Brain pericyte (primary cell): Measurements from ENCODE around the gene NLRP1.

Experiments used
- DNase-seq: peaks from one replicate; pipeline ENCODE4 v3.0.0-alpha.2; 2012; ENCODE audit warnings: low read depth, low spot score

The NLRP1 gene

GRCh38 chr17:5478992-5479391 is 105.3 kb downstream of the NLRP1 start:
- no peak for DNase-seq

- no peak for DNase-seq
Observed at GRCh38 chr17:5473906-5474305, 110.4 kb downstream of the NLRP1 start.

- no peak for DNase-seq
Observed at GRCh38 chr17:5472511-5472910, 111.8 kb downstream of the NLRP1 start.

DNA sequence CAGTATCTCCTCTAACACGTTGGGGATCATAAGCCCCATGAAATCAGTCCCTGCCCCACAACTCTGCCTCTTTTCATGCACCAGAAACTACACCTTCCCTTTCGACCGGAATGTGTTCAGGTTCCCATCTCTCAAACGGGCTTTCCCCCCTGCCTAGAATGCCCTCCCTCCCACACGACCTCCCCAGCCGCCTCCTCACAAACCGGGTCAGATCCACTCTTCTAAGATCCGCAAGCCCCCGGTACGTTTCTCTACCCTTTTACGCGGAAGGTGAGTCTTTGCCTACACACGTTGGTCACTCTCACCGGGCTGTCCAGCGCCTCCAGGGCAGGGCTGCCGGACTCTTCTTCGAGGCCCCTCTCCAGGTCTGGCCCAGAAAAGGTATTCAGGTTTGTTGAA is 116.2 kb downstream of the NLRP1 start:
- no peak for DNase-seq

DNA sequence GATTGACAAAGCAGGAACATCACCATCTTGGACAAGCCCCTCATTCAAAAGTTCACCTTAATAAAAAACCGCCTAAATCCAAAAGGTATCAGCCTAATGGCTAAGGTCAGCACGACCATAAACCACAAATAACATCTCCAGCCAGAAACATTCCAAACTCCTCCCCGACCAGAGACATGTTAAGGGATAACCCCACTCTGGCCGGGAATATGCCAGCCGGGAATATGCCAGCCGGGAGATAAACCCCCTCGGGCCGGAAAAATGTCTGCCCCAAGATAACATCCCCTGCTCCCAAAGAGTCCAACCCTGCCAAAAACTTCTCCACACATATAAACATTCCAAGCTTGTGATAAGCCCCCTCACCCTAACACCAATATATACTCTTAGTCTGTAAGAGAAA is 116.9 kb downstream of the NLRP1 start:
- DNase-seq = no peak

DNA sequence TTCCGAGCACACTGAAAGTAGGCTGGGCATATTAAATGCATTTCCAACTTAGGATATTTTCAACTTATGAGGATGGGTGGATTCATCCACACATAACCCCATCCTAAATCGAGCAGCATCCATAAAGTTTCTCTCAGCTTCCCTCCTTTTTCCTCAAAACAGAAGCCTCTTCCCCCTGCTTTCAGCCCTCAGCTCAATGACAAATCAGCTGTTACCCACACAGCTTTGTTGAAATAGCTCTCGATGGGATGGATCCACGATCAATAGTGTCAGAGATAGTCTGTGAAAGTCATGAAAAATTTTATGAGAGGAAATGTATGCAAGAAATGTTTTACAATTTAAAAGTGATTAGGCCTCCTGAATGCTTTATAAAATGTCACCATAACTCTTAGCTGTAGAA is 118.0 kb downstream of the NLRP1 start:
- DNase-seq = no peak

GRCh38 chr17:5464717-5465507 is 119.4 kb downstream of the NLRP1 start:
- no peak for DNase-seq
